ENCODE data around the gene CMTM7. TPM values are rescaled to one million over a fixed set of nuclear protein-coding genes. Genes with fewer than 3 reads are reported as not detected.
A peak's percentile ranks its signal among the peaks of the same experiment; 100 is the strongest.
"Not testable (repeated sequence)": the region's sequence is repeated elsewhere in the genome, so short reads cannot be mapped to it uniquely, and the experiment has no call there.

The CMTM7 gene
- total RNA-seq, 1 donor from 2014 or later = 40.7 TPM

- H3K36me3 ChIP-seq (ENCODE audit: control insufficient read depth, insufficient read depth, low read length) = no peaks in the 10 kb centered on the region
- DNase-seq (ENCODE audit: low read depth) = no peak
- no peak overlapping the region for H3K4me3 ChIP-seq (ENCODE audit: low read depth, low read length)
- no peak for TF ChIP-seq CTCF (IDR thresholded peaks at IDR 0.05; ENCODE audit: insufficient read depth, low read length, poor library complexity, severe bottlenecking)
- no peaks in the 10 kb centered on the region for H3K27me3 ChIP-seq (ENCODE audit: control insufficient read depth, insufficient read depth, low read length)
Measured at GRCh38 chr3:32437896-32438295, 46.2 kb downstream of the CMTM7 start.

GRCh38 chr3:32438596-32439344 is 47.1 kb downstream of the CMTM7 start:
- Histone ChIP-seq H3K36me3 (ENCODE audit: control insufficient read depth, insufficient read depth, low read length) (no peaks in the 10 kb centered on the region), H3K27me3 (ENCODE audit: control insufficient read depth, insufficient read depth, low read length) (no peaks in the 10 kb centered on the region), H3K4me3 (ENCODE audit: low read depth, low read length) (no peak overlapping the region)
- TF ChIP-seq CTCF (IDR thresholded peaks at IDR 0.05; ENCODE audit: insufficient read depth, low read length, poor library complexity, severe bottlenecking) = no peak
- DNase-seq (ENCODE audit: low read depth) = no peak

- H3K36me3 ChIP-seq (ENCODE audit: control insufficient read depth, insufficient read depth, low read length); H3K27me3 ChIP-seq (ENCODE audit: control insufficient read depth, insufficient read depth, low read length); H3K4me3 ChIP-seq (ENCODE audit: low read depth, low read length); DNase-seq (ENCODE audit: low read depth): not testable (repeated sequence)
Measured at GRCh38 chr3:32439421-32439820, 47.8 kb downstream of the CMTM7 start.

GRCh38 chr3:32440611-32441350 is 49.1 kb downstream of the CMTM7 start:
- DNase-seq (ENCODE audit: low read depth) = peak; percentile 59
- Histone ChIP-seq H3K4me3 (ENCODE audit: low read depth, low read length) (no peak overlapping the region), H3K27me3 (ENCODE audit: control insufficient read depth, insufficient read depth, low read length) (no peaks in the 10 kb centered on the region), H3K36me3 (ENCODE audit: control insufficient read depth, insufficient read depth, low read length) (no peaks in the 10 kb centered on the region)
- no peak for TF ChIP-seq CTCF (IDR thresholded peaks at IDR 0.05; ENCODE audit: insufficient read depth, low read length, poor library complexity, severe bottlenecking)

- no peaks in the 10 kb centered on the region for H3K27me3 ChIP-seq (ENCODE audit: control insufficient read depth, insufficient read depth, low read length)
- no peak overlapping the region for H3K4me3 ChIP-seq (ENCODE audit: low read depth, low read length)
- H3K36me3 ChIP-seq (ENCODE audit: control insufficient read depth, insufficient read depth, low read length) = no peaks in the 10 kb centered on the region
- DNase-seq (ENCODE audit: low read depth) = no peak
- TF ChIP-seq CTCF (IDR thresholded peaks at IDR 0.05; ENCODE audit: insufficient read depth, low read length, poor library complexity, severe bottlenecking) = no peak
Measured at GRCh38 chr3:32442766-32443165, 51.1 kb downstream of the CMTM7 start.

GRCh38 chr3:32443478-32443877 is 51.8 kb downstream of the CMTM7 start:
- Histone ChIP-seq H3K4me3 (ENCODE audit: low read depth, low read length) (no peak overlapping the region), H3K27me3 (ENCODE audit: control insufficient read depth, insufficient read depth, low read length) (no peaks in the 10 kb centered on the region), H3K36me3 (ENCODE audit: control insufficient read depth, insufficient read depth, low read length) (peaks cover 1% of the 10 kb centered on the region)
- no peak for DNase-seq (ENCODE audit: low read depth)
- TF ChIP-seq CTCF (IDR thresholded peaks at IDR 0.05; ENCODE audit: insufficient read depth, low read length, poor library complexity, severe bottlenecking) = no peak
